Activated CD8-positive, alpha-beta memory T cell treated with anti-CD3 and anti-CD28 coated beads, Interleukin-2, amount 50 U/mL, for 24 hours (primary cell): Measurements from ENCODE around the gene AP2M1.
"Not testable (repeated sequence)": the region's sequence is repeated elsewhere in the genome, so short reads cannot be mapped to it uniquely, and the experiment has no call there.

ENCODE experiments used
- DNase-seq: peaks from one replicate; pipeline ENCODE4 v3.0.0-alpha.2; 2020; ENCODE audit errors: extremely low read depth

The AP2M1 gene

GRCh38 chr3:184157206-184157605 lies 17.4 kb upstream of the AP2M1 start:
- DNase-seq, result no peak

GRCh38 chr3:184158404-184158803 lies 16.3 kb upstream of the AP2M1 start:
- no peak for DNase-seq

GRCh38 chr3:184160456-184160855 lies 14.2 kb upstream of the AP2M1 start:
- DNase-seq, result no peak

- not testable (repeated sequence) for DNase-seq
Measured at GRCh38 chr3:184162571-184163070, 12.0 kb upstream of the AP2M1 start.

GRCh38 chr3:184164648-184165330 lies 9.9 kb upstream of the AP2M1 start:
- DNase-seq, result no peak

- DNase-seq, result no peak
Measured at GRCh38 chr3:184165543-184165942, 9.1 kb upstream of the AP2M1 start.

- no peak for DNase-seq
Measured at GRCh38 chr3:184166671-184167070, 8.0 kb upstream of the AP2M1 start.

- no peak for DNase-seq
Measured at GRCh38 chr3:184167786-184168185, 6.9 kb upstream of the AP2M1 start.

- DNase-seq, result no peak
Measured at GRCh38 chr3:184168363-184169120, 6.1 kb upstream of the AP2M1 start.

GRCh38 chr3:184169896-184170875 lies 4.5 kb upstream of the AP2M1 start:
- DNase-seq, result no peak

- no peak for DNase-seq
Measured at GRCh38 chr3:184171562-184171961, 3.1 kb upstream of the AP2M1 start.

GRCh38 chr3:184172681-184173373 lies 1.8 kb upstream of the AP2M1 start:
- DNase-seq, result no peak

GRCh38 chr3:184173374-184173722 lies 1.3 kb upstream of the AP2M1 start:
- DNase-seq, result no peak

GRCh38 chr3:184174284-184174645 lies 390 bp upstream of the AP2M1 start:
- no peak for DNase-seq

- no peak for DNase-seq
Measured at GRCh38 chr3:184175506-184175905, 851 bp downstream of the AP2M1 start.

GRCh38 chr3:184175981-184176376 lies 1.3 kb downstream of the AP2M1 start:
- DNase-seq, result no peak

GRCh38 chr3:184176377-184177330 lies 2.0 kb downstream of the AP2M1 start:
- DNase-seq, result no peak

GRCh38 chr3:184177331-184177731 lies 2.7 kb downstream of the AP2M1 start:
- no peak for DNase-seq

GRCh38 chr3:184177767-184178306 lies 3.2 kb downstream of the AP2M1 start:
- DNase-seq, result no peak

GRCh38 chr3:184178521-184179138 lies 4.0 kb downstream of the AP2M1 start:
- DNase-seq, result no peak
